Measurements from ENCODE around the gene MYT1.

The MYT1 gene

DNA sequence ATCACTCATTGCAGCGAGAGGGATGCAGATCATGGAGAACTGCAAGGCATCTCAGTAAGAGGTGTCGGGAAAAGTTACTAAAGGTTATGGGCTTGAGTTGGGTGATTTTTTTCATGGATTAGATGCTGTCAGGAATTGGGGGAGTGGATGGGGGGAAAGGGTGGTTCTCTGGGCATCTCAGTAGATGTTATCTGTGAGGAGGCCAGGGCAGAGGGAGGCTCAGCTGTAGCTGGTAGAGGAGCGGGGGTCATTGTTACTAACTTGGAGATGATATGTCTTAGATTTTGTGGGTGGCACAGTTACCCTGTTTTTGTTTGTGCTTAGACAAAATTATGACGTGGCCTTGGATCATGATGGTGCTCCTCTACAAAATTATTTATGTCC, 88.7 kb downstream of the MYT1 start:
- no peak for DNase-seq

DNA sequence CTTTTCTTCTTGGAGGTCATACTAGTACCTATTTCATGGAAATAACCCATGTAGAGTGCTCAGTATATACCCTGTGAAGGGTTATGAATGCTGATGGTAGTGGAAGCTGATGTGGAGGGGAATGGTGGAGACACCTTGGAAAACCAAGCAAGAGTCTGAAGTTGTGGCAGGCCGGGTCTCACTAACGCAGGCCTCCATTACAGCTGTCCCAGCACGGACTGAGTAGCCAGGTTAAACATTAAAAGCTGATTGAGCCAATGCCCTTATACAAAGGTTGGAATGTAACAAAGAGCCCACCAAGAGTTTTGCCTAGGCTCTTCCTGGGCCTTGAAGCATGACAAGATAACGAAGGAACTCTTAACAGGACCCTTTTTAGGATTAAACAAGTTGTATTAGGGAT, 89.2 kb downstream of the MYT1 start:
- DNase-seq, result no peak

DNA sequence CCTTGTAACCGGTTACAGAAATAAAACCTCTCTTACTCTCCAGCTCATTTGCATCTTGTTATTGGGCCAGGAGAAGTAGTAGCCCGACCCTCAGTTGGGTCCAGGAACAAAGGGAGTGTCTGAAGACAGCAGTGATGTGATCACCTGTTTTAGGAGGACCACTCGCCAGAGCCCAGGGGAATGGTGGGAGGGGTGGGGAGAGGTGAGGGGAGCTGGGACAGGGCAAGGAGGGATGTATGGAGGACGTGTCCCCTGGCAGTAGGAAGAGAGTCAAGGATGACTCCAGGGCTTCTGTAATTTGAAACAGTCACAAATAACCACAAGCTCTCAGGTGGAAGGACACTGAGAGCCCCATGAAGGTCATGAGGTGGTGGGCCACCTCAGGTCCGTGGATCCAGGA, 89.9 kb downstream of the MYT1 start:
- no peak for DNase-seq

DNA sequence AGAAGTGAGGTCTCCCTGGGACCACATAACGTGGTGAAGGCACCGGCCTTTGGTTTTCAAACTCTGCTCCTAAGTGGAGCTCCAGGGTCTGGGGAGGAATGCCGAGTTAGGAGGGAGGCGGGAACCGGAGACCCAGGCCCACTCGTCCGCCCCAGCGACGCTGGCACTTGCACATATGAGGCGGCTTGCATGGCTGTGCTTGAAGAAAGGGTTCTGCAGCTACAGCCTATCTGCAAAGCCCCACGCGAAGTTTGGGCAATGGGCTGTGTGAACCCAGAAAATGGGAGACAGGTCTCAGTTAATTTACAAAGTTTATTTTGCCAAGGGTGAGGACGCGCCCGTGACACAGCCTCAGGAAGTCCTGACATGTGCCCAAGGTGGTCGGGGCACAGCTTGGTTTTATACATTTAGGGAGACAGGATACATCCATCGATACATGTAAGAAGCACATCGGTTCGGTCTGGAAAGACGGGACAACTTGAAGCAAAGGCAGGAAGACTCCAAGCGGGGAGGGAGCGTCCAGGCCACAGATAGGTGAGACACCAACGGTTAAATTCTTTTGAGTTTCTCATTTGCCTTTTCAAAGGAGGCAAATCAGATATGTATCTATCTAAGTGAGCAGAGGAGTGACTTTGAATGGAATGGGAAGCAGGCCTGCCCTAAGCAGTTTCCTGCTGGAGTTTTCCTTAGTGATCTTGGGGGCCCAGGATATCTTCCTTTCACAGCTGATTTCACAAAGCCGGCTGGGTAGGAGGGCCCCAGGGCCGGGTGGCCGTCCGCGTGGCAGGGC, 90.5 kb downstream of the MYT1 start:
- no peak for DNase-seq

DNA sequence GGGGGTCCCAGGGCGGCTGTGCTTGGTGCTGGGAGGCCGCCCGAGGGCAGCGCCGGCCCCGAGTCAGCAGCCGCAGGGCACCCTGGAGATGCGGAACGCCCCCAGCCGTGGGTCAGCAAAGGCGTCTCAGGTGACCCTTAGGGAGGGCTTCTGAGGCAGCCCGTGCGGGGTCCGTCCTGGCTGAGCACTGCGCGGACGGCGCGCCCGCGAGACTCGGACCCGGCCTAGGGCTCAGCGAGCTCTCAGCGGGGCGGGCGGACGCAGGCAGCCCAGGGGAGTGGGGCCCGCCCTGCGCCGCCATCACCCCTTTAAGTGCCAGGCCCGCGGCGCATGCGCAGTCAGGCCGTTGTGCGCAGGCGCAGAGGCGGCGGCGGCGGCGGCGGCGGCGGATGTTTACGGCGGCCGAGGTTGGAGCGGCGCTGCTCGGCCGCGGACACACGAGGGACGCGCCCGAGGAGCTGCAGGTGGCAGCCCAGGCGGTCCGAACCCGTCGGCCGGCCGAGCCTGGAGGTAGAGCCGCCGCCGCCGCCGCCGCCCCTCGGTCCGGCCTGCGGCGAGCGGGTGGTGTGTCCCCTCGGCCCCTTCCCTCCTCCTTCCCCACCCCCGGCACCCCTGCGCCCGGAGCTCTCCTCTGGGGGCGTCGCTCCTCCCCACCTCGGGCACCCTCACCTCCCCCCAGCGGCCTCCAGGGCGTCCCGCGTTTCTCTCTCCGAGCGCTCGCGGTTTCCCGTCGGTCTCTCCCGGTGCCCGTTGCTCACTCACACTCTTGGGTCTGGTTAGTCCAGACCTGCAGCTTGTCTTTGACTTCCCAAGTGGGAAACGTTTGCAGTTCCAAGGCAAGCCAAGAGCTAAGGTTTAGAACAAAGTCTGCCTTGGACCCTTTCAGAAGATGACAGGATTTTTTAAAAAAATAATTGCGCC, 91.4 kb downstream of the MYT1 start, which contains the start of gene PCMTD2:
TSS of gene PCMTD2 (plus strand) at position 388 of the 921 bp plus-strand sequence. CDS start 4,218 bp downstream, outside the sequence.
- peak; percentile 94 to 95 (median 94) for DNase-seq

DNA sequence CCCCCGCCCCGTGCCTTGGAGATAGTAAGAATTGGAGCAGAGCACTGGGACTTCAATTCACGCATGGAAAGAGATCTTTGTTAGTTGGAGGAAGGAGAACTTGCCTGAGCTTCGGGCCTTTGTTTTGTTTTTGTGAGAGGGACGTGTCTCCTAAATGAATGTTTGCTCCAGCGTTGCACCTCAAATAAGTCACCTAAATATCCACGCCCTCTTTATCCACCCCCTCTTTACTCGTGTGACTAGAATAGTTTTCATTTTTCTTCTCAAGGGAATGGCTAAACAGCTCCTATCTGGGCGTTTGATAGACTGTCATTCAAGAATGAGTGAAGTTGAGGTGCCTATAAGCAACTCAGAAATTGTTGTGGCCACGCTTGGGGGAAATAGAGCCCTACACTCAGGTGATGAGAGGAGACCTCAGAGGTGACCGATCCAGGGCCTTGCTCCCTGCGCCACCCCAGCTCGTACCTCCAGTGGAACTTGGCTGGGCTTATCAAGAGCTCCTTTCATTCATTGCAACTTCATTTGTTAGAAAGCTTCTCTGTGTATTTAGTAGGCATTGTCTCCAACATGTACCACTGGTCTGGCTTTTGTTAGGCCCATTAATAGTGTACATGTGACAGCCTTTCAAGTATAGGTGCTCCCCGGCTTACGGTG, 92.2 kb downstream of the MYT1 start:
- DNase-seq, result no peak

DNA sequence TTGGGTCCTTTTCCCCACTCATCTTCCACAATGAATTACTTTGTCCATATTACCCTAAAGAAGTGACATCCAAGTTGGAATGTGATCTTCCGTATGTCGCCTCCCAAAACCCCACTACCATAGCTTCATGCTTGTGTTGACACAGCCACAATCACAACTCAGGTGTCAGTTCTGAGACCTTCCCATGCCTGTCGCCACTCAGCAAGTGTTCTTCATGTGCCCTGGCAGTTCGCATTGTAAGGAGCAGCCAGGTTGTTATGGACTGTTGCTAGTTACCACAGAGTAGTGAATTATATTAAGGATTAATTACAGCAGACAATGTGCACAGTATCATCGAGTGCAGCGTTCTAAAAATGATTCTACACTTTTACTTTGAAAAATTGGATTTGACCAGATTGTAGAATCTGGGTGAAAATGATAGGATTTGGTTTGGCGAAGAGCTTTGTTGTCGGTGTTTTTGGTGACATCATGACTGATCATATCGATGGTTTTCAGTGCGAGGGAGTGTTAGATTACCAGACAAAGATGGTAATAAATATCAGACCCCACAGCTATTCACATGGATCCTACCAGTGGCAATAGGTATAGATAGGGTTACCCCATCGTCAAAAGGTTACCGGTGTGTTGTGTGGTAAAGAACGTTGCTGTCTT, 93.0 kb downstream of the MYT1 start:
- DNase-seq, result no peak

DNA sequence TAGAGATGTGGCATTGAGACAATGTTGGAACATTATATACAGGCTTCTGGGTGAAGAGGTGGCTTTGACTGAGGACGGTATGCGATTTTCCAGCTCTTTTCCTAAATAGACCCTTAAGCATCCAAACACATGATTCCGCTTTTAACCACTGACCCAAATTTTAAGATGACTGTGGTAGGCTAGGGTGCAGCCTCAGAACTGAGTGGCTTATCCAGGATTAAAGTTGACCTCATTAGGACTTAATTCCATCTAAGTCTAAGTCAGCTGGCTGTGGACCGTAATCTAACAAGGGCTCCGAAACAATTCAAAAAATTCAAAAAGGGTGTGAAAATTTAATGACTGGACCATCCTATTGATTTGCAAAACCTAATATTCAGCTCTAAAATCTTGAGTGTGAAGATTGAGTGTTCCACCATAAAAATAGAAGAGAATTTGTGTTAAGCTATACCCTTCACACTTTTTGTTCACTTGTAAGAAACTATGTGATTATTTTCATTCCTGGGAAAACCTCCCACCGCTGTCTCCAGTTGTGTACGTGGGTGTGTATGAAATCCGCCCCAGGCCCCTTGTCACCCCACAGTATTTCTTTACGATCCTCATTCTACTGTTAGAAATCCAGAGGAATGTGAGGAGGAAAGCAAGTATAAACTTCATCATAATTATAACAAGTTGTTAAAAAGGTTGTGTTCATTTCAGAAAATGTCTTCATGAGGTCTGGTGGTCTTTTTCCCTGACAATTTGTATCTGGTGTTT, 94.0 kb downstream of the MYT1 start:
- DNase-seq, result no peak

DNA sequence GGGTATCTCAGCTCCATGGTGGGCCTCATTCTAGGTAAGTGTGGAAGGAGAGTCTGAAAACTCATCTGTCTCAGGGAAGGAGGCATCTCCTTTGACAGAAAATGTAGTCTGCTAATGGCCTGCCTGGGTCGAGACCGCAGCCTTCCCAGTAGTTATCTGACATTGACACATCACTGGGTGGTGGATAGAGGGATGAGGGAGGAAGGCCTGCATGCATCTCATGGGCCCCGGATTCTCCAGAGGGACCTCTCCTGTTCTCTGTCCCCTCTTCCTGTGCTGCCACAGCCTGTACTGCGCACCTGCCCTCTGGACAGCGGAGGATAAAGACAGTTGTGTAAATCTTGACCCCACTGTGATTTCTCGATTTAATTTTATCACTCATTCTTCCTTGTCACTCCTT, 96.0 kb downstream of the MYT1 start:
- no peak for DNase-seq

DNA sequence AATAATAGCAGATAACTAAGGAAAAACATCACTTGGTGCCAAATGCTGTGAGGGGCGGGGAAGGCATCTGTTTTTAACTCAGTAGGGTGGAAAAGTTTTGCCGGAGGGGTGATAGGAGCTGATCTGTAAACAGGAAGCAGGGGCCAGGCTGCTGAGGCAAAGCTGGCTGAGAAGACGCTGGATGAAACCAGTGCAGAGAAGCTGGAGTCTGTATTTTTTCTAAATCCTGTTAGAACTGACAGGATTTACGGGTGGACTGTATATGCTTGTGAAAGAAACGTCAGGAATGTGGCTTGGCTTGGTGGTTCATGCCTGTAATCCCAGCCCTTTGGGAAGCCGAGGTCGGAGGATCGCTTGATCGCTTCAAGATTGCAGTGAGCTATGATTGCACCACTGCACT, 96.9 kb downstream of the MYT1 start:
- peak in 2 of 3 experiments; percentile 20 to 44 for DNase-seq

DNA sequence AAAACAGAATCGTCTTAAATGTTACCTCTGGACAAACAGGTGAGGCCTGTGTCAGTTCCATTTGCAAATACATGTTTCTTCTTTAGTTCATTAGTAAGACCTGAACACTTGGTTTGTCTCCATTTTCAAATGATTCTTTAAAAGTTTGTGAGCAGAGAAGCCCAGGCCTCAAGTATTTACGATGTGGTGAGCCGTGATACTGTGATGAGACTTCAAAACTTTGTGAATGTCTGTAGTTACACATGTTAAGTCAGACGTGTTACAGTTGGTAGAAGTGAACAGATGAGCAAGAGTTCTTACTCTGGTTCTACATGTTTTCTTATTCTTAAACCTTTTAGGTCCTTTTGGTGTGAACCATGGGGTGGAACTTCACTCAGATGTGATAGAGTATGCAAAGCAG, 99.8 kb downstream of the MYT1 start:
- DNase-seq, result no peak

DNA sequence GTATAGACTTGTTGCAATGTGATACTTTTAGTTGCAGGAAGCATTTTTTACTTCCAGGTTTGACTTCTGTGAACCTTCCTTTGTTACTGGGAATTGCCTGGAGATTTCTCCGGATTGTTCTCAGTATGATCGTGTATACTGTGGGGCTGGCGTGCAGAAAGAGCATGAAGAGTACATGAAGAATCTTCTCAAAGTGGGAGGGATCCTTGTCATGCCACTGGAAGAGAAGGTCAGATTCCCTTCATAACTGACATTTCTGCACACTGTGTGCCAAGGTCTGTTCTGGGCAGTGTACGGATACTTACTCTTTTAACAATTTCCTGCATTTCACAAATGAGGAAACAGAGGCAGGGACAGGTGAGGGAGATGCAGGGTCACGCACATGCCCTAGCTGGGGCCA, 100.9 kb downstream of the MYT1 start:
- DNase-seq, result no peak

DNA sequence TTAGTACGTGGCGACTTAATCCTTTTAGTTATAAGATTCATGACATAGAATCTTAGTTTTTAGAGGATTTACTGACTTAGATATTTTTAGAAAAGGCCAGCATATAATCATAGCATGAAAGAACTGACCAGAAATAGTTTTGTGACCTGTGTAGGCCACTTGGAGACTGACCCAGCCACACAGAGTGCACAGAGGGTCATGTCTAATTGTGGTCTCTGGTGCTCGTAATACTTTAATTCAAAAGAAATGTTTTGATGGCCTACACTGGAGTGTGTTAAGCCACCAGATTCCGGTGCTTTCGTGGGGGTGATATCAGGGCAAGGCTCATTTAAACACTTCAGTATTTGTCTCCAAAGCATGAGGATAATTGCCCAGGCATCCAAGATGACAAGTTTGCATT, 102.7 kb downstream of the MYT1 start:
- DNase-seq, result no peak

DNA sequence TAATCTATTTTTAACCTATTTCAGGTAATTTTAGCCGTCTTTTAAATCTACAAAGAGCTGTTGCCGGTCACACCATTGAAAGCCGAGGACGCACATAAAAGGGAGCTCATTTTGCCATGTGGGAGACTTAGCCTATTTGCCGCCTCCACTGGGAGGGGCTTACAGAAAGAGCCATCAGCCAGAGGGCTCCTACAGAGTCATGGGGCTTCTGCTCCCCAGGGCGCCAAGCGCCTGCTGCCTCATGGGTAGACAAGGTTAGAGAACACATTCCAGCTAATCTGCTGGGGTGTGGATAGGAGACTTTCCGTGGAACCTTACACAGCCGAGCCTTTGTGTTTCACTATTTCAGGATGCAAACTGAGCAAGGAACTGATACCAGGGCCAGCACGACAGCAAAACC, 103.9 kb downstream of the MYT1 start:
- no peak for DNase-seq

DNA sequence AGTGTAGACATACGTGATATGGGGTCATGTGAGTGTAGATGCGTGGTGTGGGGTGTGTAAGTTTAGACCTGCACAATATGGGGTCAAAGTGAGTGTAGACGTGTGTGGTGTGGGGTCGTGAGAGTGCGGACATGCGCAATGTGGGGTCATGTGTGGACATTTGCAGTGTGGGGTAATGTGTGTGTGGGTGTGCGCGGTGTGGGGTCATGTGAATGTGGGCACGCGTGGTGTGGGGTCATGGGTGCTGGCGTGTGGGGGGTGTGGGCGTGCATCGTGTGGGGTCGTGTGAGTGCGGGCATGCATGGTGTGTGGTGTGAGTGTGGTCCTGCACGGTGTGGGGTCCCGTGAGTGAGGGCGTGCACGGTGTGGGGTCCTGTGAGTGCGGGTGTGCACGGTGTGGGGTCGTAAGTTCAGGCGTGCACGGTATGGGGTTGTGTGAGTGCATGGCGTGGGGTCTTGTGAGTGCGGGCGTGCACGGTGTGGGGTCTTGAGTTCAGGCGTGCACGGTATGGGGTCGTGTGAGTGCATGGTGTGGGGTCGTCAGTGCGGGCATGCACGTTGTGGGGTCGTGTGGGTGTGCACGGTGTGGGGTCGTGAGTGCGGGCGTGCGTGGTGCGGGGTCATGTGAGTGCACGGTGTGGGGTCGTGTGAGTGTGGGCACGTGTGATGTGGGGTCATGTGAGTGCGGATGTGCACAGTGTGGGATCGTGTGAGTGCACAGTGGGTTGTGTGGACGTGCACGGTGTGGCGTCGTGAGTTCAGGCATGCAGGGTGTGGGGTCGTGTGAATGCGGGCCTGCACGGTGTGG, 105.6 kb downstream of the MYT1 start:
- DNase-seq, result no peak

DNA sequence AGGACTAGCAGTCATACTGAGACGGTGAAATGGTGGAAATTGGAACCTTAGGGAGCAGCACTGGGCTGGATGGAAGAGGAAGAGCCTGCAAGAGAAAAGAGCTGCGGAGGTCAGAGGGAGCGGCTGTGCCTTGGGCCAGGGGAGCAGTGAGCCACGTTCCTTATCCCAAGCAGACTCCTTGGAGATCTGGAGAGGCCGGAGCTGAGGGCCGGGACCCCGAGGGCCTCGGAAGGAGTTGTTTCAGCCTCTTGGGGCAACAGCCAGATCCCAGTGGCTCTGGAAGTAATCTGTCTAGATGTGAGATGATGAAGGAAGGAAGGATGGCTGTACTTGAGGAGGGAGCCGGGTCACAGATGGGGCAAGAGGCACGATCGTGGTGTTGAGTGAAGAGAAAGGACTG, 107.4 kb downstream of the MYT1 start:
- DNase-seq, result peak in 2 of 3 experiments; percentile 43 to 63

DNA sequence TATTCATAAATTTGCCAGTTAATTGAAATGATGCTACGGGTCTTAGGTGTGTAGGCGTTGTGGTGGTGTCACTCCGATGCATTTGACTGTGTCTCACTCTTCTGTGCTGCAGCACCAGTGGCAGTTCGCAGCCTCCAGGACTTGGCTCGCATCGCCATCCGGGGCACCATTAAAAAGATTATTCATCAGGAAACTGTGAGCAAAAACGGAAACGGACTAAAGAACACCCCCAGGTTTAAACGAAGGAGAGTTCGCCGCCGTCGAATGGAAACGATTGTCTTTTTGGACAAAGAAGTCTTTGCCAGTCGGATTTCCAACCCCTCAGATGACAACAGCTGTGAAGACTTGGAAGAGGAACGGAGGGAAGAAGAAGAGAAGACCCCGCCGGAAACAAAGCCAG, 108.9 kb downstream of the MYT1 start:
- no peak for DNase-seq

DNA sequence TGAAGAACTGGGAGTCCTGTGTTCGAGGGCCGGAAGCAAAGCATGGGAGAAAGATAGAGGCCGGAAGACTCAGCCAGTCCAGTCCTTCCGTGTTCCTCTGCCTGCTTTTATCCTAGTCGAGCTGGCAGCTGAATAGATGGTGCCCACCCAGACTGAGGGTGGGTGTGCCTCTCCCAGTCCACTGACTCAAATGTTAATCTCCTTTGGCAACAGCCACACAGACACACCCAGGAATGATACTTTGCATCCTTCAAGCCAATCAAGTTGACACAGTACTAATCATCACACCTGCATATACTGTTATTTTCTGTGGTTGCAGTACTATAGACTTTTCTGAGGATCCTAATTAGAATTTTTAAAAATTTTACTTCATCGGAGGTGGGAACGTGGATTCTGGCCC, 112.6 kb downstream of the MYT1 start:
- DNase-seq, result no peak

DNA sequence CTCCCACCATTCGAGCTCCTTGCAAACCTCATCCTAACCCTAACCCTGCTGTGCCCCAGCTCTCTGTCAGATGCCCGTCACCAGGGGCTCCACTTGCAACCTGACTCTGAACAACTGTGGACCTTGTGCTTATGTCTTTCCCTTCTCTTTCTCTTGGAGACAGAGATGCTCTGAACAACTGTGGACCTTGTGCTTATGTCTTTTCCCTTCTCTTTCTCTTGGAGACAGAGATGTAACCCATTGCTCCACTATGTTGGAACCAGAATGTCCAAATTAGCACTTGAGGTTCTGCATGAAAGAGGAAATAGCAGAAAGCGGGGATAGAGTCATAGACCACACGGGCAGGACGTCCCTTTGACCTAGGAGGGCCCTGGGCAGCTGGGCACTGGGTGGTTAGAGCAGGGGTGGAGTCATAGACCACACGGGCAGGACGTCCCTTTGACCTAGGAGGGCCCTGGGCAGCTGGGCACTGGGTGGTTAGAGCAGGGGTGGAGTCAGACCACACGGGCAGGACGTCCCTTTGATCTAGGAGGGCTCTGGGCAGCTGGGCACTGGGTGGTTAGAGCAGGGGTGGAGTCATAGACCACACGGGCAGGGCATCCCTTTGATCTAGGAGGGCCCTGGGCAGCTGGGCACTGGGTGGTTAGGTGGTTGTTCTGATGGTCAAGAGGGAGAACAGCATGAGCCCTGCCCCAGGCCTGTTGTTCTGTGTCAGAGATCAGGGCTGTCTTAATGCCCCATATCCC, 113.5 kb downstream of the MYT1 start:
- DNase-seq, result no peak

DNA sequence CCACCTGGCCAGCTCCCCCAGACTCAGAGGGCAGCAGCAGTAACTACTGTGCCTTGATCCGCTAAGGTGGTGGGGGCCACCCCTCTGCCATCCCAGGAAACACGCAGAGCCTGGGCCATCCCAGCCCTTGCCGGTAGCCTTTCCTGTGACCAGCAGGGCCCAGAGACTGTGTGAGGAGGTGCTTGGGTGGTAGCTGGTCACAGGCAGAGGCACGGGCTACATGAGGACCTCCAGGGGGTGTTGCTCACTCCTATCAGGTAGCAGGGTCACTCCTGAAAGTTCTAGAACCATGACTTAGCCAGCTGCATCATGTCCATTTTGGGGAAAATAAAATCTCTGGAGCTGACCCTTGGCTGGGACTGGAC, 114.0 kb downstream of the MYT1 start:
- no peak for DNase-seq
